PC-3 (cell line): Measurements from ENCODE around the gene ZC2HC1B. TPM values are rescaled to one million over a fixed set of nuclear protein-coding genes. Genes with fewer than 3 reads are reported as not detected.
"Not testable (repeated sequence)": the region's sequence is repeated elsewhere in the genome, so short reads cannot be mapped to it uniquely, and the experiment has no call there.

Experiments used
- ATAC-seq: fragments of 200-7000 bp; cut with Tn5 transposase; 2 replicates; pipeline ENCODE4 v1.9.1; 2020; ENCODE audit warnings: mild to moderate bottlenecking, moderate library complexity
- BruUV-seq: library from RNA; stranded (reverse); fragments of 400-500 nt; replicated peaks from 2 replicates; lab custom pipeline; 2021; lab: Mats Ljungman, UMichigan
- CTCF ChIA-PET: fragments of 300-600 bp; sonication (Branson Sonifier 250); formaldehyde crosslinking; loops from one replicate; lab custom pipeline; 2022; ENCODE audit warnings: antibody characterized with exemption; lab: Charles Lee
- POLR2A ChIA-PET: fragments of 300-600 bp; sonication (Branson Sonifier 250); formaldehyde crosslinking; loops from one replicate; lab custom pipeline; 2022; ENCODE audit warnings: antibody characterized with exemption; ENCODE audit not compliant: unreplicated experiment; lab: Charles Lee
- DNase-seq: peaks from one replicate; pipeline ENCODE4 v3.0.0-alpha.2; 2015
- H2AFZ ChIP-seq: fragments of 300-600 bp; sonication (generic); 2 replicates; pipeline ENCODE4 v1.6.0; 2016; ENCODE audit warnings: antibody characterized with exemption, low read length
- H3F3A ChIP-seq: fragments of 300-600 bp; sonication (generic); one replicate; pipeline ENCODE4 v1.6.0; 2017; ENCODE audit warnings: antibody characterized with exemption, low read length, control low read depth, mild to moderate bottlenecking; ENCODE audit not compliant: unreplicated experiment
- H3K27ac ChIP-seq: fragments of 300-600 bp; sonication (generic); 2 replicates; pipeline ENCODE4 v1.5.1; 2016; ENCODE audit warnings: mild to moderate bottlenecking, low read length
- H3K27me3 ChIP-seq: fragments of 300-600 bp; sonication (generic); 2 replicates; pipeline ENCODE4 v1.6.1; 2016; ENCODE audit warnings: low read length, mixed read lengths
- H3K36me3 ChIP-seq: fragments of 300-600 bp; sonication (generic); 2 replicates; pipeline ENCODE4 v1.6.1; 2016; ENCODE audit warnings: low read depth, mixed run types, low read length, mixed read lengths
- H3K4me1 ChIP-seq: fragments of 300-600 bp; sonication (generic); 2 replicates; pipeline ENCODE4 v1.5.1; 2016; ENCODE audit warnings: low read length; ENCODE audit not compliant: insufficient read depth
- H3K4me2 ChIP-seq: fragments of 300-600 bp; sonication (generic); 2 replicates; pipeline ENCODE4 v1.6.0; 2016; ENCODE audit warnings: low read length
- H3K4me3 ChIP-seq: fragments of 300-600 bp; sonication (generic); 2 replicates; pipeline ENCODE4 v1.5.1; 2016; ENCODE audit warnings: mild to moderate bottlenecking, low read length, mixed read lengths
- H3K79me2 ChIP-seq: fragments of 300-600 bp; sonication (generic); 2 replicates; pipeline ENCODE4 v1.6.1; 2017; ENCODE audit warnings: low read length, mixed read lengths
- H3K9ac ChIP-seq: fragments of 300-600 bp; sonication (generic); 2 replicates; pipeline ENCODE4 v1.6.0; 2016; ENCODE audit warnings: mild to moderate bottlenecking, low read length
- H3K9me2 ChIP-seq: fragments of 300-600 bp; sonication (generic); replicated peaks from 2 replicates; pipeline ENCODE4 v1.6.1; 2016; ENCODE audit warnings: mixed run types, low read length, mixed read lengths
- H3K9me3 ChIP-seq: fragments of 300-600 bp; sonication (generic); 2 replicates; pipeline ENCODE4 v1.6.1; 2016; ENCODE audit warnings: low read length, mixed read lengths
- H4K20me1 ChIP-seq: fragments of 300-600 bp; sonication (generic); 2 replicates; pipeline ENCODE4 v1.6.1; 2016; ENCODE audit warnings: low read length, mixed read lengths
- EZH2 ChIP-seq: fragments of 300-600 bp; sonication (generic); IDR thresholded peaks from one replicate; pipeline ENCODE4 v1.6.1; 2017; ENCODE audit warnings: antibody characterized with exemption, mild to moderate bottlenecking, low read length; ENCODE audit not compliant: unreplicated experiment
- EZH2phosphoT487 ChIP-seq: fragments of 300-600 bp; sonication (generic); IDR thresholded peaks from 2 replicates; pipeline ENCODE4 v1.6.1; 2018; ENCODE audit warnings: mild to moderate bottlenecking, antibody characterized with exemption, low read length, borderline replicate concordance
- intact Hi-C: fragments of 100-400 bp; cut with micrococcal nuclease; formaldehyde crosslinking; loops from 2 replicates; pipeline ENCODE4 v1.9.0; 2023
- total RNA-seq: library from RNA; depleted of rRNA; stranded (reverse); fragments of >200 nt; gene quantifications from 2 replicates; pipeline ENCODE4 v1.2.3, GENCODE V29; 2014
- TF ChIP-seq, protein P1 (sequence below): fragments of 300-600 bp; sonication (generic); conservative IDR thresholded peaks from 2 replicates; pipeline ENCODE4 v1.5.1; 2017; ENCODE audit warnings: antibody characterized with exemption, low read depth, mild to moderate bottlenecking, low read length

Gene ZC2HC1B
- total RNA-seq, 1 experiment from 2014 or later: not detected

DNA sequence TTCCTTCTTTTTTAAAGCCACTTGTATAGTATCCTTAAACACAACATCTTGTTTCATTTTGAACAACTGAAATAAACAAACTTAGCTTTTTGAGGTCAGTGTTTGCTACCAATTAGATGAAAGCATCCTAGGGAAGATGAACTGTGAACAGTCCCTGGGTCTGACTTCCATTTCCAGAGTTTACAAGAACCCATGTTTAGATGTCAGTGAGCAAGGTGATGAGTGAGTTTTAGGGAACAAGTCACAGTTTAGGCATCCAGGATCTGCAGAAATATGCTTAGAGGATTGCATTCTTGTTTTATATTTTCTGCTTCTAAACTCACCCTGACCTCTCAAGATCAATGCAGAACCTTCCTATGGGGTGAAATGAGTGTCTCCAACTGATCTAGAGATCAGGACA, 3.0 kb downstream of the ZC2HC1B start:
- ATAC-seq (no peak), DNase-seq (no peak)
- ChIA-PET CTCF (no interaction called here), POLR2A (no interaction called here)
- intact Hi-C loops: no loop called here
- TF ChIP-seq, protein P1, sequence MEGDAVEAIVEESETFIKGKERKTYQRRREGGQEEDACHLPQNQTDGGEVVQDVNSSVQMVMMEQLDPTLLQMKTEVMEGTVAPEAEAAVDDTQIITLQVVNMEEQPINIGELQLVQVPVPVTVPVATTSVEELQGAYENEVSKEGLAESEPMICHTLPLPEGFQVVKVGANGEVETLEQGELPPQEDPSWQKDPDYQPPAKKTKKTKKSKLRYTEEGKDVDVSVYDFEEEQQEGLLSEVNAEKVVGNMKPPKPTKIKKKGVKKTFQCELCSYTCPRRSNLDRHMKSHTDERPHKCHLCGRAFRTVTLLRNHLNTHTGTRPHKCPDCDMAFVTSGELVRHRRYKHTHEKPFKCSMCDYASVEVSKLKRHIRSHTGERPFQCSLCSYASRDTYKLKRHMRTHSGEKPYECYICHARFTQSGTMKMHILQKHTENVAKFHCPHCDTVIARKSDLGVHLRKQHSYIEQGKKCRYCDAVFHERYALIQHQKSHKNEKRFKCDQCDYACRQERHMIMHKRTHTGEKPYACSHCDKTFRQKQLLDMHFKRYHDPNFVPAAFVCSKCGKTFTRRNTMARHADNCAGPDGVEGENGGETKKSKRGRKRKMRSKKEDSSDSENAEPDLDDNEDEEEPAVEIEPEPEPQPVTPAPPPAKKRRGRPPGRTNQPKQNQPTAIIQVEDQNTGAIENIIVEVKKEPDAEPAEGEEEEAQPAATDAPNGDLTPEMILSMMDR: no peak
- TF ChIP-seq EZH2phosphoT487 (no peak), EZH2 (no peak)
- Histone ChIP-seq H4K20me1 (no peaks in the 10 kb centered on the region), H3K36me3 (peaks cover 26% of the 10 kb centered on the region), H3F3A (no peaks in the 10 kb centered on the region), H3K9ac (no peak overlapping the region), H3K9me3 (no peaks in the 10 kb centered on the region), H2AFZ (no peak overlapping the region), H3K4me3 (no peak overlapping the region), H3K27me3 (no peaks in the 10 kb centered on the region), H3K4me1 (no peaks in the 10 kb centered on the region), H3K4me2 (no peak overlapping the region), H3K27ac (no peak overlapping the region), H3K9me2 (no peaks in the 10 kb centered on the region), H3K79me2 (no peaks in the 10 kb centered on the region)
- no TSS peak for BruUV-seq

DNA sequence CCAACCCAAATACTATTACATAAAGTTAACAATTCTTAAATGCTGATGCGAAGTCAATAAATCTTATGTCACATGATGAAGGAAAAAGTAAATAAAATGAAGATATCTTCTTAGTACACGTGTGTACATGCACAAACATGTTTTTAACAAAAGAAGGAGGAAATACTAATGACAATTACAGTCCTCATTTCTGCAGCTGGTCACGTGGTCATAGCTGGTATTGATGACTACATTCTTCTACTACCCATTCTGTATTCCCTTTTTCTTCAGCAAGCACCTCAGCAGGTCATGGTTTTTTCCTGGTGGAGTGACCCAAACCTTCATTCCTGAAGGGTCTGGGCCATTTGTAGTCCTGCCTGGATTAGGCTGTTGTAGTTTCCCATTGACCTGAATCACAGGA, 4.5 kb downstream of the ZC2HC1B start:
- POLR2A ChIA-PET: not testable (repeated sequence)

DNA sequence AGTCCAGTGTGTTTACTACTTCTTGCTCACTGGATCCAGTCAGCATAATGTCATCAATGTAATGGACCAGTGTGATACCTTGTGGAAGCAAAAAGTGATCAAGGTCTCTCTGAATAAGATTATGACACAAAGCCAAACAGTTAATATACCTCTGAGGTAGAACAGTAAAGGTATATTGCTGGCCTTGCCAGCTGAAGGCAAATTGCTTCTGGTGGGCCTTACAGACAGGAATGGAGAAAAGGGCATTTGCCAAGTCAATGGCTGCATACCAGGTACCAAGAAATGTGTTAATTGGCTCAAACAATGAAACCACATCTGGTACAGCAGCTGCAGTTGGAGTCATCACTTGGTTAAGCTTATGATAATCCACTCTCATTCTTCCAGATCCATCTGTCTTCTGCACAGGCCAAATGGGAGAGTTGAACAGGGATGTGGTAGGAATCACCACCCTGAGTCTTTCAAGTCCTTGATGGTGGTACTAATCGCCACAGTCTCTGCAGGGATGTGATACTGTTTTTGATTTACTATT, 7.0 kb downstream of the ZC2HC1B start:
- H4K20me1 ChIP-seq, H3K79me2 ChIP-seq, POLR2A ChIA-PET, H3F3A ChIP-seq, H3K4me3 ChIP-seq, intact Hi-C loops, H3K4me1 ChIP-seq, ATAC-seq, BruUV-seq, H3K4me2 ChIP-seq, H3K9me2 ChIP-seq, H3K36me3 ChIP-seq, H3K27ac ChIP-seq, H3K9me3 ChIP-seq, DNase-seq, CTCF ChIA-PET, H3K27me3 ChIP-seq, H3K9ac ChIP-seq, H2AFZ ChIP-seq: not testable (repeated sequence)

More for the DNA sequence above, 4.5 kb downstream of the ZC2HC1B start:
- CTCF ChIA-PET, ATAC-seq, H3K9ac ChIP-seq, H3K9me3 ChIP-seq, H3F3A ChIP-seq, H3K4me2 ChIP-seq, H3K4me3 ChIP-seq, H3K4me1 ChIP-seq, intact Hi-C loops, H2AFZ ChIP-seq, H3K79me2 ChIP-seq, BruUV-seq, DNase-seq, H3K27ac ChIP-seq, H3K9me2 ChIP-seq, H4K20me1 ChIP-seq, H3K27me3 ChIP-seq: not testable (repeated sequence)
- H3K36me3 ChIP-seq: peaks cover 14% of the 10 kb centered on the region

DNA sequence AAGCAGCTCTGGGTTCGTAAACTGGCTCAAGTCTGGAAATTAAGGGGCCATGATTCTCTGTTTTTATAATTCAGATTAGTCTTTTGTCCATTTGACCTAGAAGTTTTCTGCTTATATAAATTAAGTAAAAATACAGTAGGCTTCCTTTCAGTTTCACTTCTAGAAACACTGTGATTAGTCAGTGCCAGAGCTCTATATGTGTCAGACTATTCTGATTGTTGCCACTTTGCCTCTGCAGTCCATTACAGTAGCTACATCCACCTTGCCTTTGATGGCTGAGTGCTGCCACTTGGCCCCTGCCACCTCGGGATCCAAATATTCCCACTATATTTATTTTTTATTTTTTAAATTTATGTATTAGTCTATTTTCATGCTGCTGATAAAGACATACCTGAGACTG, 7.9 kb downstream of the ZC2HC1B start:
- Histone ChIP-seq H3K27me3 (no peaks in the 10 kb centered on the region), H3K9me2 (no peaks in the 10 kb centered on the region), H3K9me3 (no peaks in the 10 kb centered on the region), H3F3A (no peaks in the 10 kb centered on the region), H3K4me3 (no peak overlapping the region), H2AFZ (no peak overlapping the region), H3K4me1 (no peaks in the 10 kb centered on the region), H3K27ac (no peak overlapping the region), H3K36me3 (no peaks in the 10 kb centered on the region), H3K4me2 (no peak overlapping the region), H3K9ac (no peak overlapping the region), H4K20me1 (no peaks in the 10 kb centered on the region), H3K79me2 (no peaks in the 10 kb centered on the region)
- ATAC-seq: no peak
- intact Hi-C loops: no loop called here
- ChIA-PET CTCF (no interaction called here), POLR2A (no interaction called here)
- no peak for DNase-seq
- no TSS peak for BruUV-seq
- TF ChIP-seq EZH2: no peak
- TF ChIP-seq, protein P1: no peak
- TF ChIP-seq EZH2phosphoT487: no peak

DNA sequence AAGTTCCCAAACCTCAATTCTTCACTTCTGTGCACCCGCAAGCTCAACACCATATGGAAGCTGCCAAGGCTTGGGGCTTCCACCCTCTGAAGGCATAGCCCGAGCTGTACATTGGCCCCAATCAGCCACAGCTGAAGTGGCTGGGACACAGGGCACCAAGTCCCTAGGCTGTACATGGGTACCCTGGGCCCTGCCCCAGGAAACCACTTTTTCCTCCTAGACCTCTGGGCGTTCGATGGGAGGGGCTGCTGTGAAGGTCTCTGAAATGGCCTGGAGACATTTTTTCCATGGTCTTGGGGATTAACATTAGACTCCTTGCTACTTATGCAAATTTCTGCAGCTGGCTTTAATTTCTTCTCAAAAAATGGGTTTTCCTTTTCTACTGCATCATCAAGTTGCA, 9.3 kb downstream of the ZC2HC1B start:
- H3K4me3 ChIP-seq, H3K9ac ChIP-seq, H3K9me2 ChIP-seq, H3K4me2 ChIP-seq, CTCF ChIA-PET, DNase-seq, H3K27ac ChIP-seq, H2AFZ ChIP-seq, H3K9me3 ChIP-seq, BruUV-seq, H3K79me2 ChIP-seq, H3K36me3 ChIP-seq, H4K20me1 ChIP-seq, H3K27me3 ChIP-seq, POLR2A ChIA-PET, intact Hi-C loops, H3F3A ChIP-seq, ATAC-seq: not testable (repeated sequence)
- peaks cover 10% of the 10 kb centered on the region; the same call in 1 of the 2 replicates for H3K4me1 ChIP-seq
